Activated T-cell treated with anti-CD3 and anti-CD28 coated beads, Interleukin-2, amount 50 U/mL, for 4 hours (primary cell): ENCODE data around the gene NOXO1. TPM values are rescaled to one million over a fixed set of nuclear protein-coding genes. Genes with fewer than 3 reads are reported as not detected.
"Not testable (repeated sequence)": the region's sequence is repeated elsewhere in the genome, so short reads cannot be mapped to it uniquely, and the experiment has no call there.

Experiments
- ATAC-seq, 2 donors: fragments of 200-7000 bp; cut with Tn5 transposase; one replicate each; pipeline ENCODE4 v1.10.0; 2021
- DNase-seq: peaks from one replicate; pipeline ENCODE4 v3.0.0-alpha.2; 2020
- H3K27me3 Mint-ChIP-seq: one replicate; pipeline ENCODE4 v1.8.0; 2021; ENCODE audit warnings: low read depth, mixed read lengths
- H3K36me3 Mint-ChIP-seq: one replicate; pipeline ENCODE4 v1.8.0; 2022; ENCODE audit warnings: mixed read lengths; ENCODE audit not compliant: insufficient read depth
- H3K4me1 Mint-ChIP-seq: one replicate; pipeline ENCODE4 v1.8.0; 2021; ENCODE audit warnings: low read depth, mixed read lengths
- H3K4me3 Mint-ChIP-seq: one replicate; pipeline ENCODE4 v1.8.0; 2021; ENCODE audit warnings: mild to moderate bottlenecking, moderate library complexity, mixed read lengths
- H3K9me3 Mint-ChIP-seq: one replicate; pipeline ENCODE4 v1.8.0; 2021; ENCODE audit warnings: mixed read lengths
- total RNA-seq, 3 donors: library from RNA; stranded (reverse); gene quantifications; one replicate each; pipeline ENCODE4 v1.2.1, GENCODE V29; 2021

NOXO1 gene
- total RNA-seq, 3 donors from 2014 or later = 0.35 TPM; not detected in 2

DNA sequence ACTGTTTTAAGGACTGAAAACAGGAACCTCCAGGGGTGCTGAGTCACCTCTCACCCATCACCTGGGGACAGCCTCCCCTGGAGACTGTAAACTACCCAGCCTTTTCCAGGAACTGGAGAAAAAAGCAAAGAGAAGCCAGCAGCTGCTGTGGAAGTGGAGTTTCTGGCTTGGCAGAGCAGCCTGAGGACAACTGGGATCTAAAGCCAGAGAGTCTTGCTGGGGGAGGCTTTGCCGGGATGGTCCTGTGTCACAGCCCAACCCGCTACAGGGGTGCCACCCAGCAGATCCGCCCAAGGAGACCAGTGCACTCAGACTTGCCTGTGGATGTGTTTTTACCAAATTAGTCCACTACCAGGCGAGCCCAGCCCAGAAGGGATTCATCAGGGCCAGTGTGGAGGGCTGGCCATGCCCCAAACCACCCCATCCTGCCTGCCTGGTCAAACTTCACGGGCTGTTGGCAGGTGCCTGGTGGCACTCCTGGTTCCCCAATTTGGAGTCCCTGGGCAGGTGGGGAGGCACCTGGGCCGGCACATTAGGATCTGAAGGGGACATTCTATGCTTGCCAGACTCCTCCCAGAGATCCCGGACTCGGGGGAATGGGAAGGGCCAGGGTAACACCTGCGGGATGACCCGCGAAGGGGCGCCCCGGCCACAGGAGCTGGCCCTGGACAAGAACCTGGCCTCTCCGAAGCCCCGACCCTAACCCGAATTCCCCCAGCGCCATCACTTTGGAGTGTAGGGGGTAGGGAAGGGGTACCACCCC, 39.0 kb downstream of the NOXO1 start:
- peaks cover 5% of the 10 kb centered on the region for H3K36me3 Mint-ChIP-seq
- H3K27me3 Mint-ChIP-seq = no peaks in the 10 kb centered on the region
- peaks cover 27% of the 10 kb centered on the region for H3K4me1 Mint-ChIP-seq
- H3K9me3 Mint-ChIP-seq = no peaks in the 10 kb centered on the region
- H3K4me3 Mint-ChIP-seq = peak overlapping the region; percentile 87
- DNase-seq = no peak
- ATAC-seq = no peak

DNA sequence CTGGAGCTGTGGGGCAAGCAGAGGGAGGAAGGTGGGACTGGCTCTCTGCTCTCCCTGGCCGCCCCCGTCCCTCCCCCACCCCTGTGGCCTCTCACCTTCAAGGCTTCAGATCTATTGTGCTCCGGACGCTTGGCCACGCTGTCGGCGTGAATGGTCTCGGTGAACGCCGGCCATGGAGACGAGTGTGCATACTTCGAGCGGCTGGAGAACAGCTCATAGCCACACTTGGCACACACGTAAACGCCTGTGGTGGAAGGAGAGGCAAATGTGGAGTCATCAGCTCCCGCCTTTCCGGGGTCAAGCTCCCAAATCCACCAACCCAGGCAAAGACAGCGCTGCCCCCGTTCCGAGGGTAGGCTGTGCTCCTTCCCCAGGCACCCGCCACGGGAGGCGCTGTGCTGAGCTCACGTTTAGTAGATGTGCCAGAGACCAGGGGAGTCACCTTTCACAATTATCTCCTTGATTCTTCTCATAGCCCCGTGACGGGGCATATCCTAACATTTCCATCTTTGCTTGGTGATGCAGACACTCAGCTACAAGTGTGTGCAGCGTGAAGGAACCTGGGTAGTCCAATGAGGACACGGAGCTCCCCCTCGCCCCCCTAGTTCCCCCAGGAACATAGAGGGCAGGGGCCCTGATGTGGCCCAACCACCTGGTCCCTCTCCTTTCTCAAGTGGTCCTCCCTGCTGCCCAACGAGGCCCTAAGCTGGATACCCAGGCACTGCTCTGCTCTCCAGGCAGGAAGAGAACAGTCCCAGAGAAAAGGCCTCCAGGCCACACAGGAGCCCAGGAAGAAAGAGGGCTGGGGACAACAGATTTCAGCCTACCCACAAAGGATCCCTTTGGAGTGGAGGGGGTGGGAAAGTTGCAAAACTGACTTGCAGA, 39.9 kb downstream of the NOXO1 start:
- Mint-ChIP-seq H3K36me3 (peaks cover 5% of the 10 kb centered on the region), H3K4me1 (peaks cover 27% of the 10 kb centered on the region), H3K9me3 (no peaks in the 10 kb centered on the region), H3K4me3 (peak overlapping the region; percentile 87), H3K27me3 (no peaks in the 10 kb centered on the region)
- ATAC-seq = no peak
- DNase-seq = no peak

DNA sequence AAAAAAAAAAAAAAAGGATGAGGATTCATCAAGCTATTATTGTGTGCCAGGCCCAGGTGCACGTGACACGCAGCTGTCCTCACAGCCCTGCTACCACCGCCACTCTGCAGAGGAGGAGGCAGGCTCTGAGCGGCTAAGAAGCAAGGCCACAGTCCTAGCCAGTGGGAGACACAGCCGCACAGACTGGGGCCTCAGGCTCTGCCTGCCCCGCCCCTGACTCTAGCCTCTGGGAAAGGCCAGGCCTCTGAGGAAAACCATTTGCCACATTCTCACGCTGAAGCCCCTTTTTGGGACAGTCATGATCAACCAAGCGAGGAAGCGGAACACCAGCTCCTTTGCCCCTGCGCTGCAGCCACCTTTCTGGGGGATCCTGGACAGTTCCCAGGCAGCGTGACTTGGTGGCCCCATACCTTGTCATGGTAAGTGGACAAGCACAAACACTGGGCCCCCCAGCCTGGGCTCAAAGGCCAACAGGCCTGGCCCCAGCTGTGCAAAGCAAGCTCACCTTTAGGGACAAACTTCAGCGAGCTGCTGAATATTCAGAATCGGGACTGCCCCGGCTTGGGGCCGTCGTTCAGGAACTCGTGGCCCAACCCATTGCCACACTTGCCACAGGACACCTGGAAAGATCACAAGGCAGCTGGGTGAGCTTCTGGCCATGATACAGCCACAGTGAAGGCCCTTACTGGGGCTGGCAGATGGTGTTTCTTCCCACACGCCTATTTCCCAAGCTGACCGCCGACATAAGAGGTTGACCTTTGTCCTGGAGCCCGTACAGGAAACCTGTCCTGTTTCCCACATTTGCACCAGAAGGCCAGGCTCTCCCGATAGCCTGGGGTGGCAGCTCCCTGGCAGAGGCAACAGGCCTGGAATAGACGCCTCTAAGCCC, 40.8 kb downstream of the NOXO1 start:
- peaks cover 5% of the 10 kb centered on the region for H3K36me3 Mint-ChIP-seq
- no peak for ATAC-seq
- DNase-seq = no peak
- H3K27me3 Mint-ChIP-seq = no peaks in the 10 kb centered on the region
- H3K4me1 Mint-ChIP-seq = peaks cover 27% of the 10 kb centered on the region
- H3K9me3 Mint-ChIP-seq = no peaks in the 10 kb centered on the region
- H3K4me3 Mint-ChIP-seq = peak overlapping the region; percentile 38

DNA sequence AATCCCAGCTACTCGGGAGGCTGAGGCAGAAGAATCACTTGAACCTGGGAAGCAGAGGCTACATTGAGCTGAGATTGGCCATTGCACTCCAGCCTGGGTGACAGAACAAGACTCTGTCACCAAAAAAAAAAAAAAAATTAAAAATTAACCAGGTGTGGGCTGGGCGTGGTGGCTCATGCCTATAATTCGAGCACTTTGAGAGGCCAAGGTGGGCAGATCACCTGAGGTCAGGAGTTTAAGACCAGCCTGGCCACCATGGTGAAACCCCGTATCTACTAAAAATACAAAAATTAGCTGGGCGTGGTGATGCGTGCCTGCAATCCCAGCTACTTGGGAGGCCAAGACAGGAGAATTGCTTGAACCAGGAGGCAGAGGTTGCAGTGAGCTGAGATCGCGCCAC, 41.4 kb downstream of the NOXO1 start:
- peaks cover 27% of the 10 kb centered on the region for H3K4me1 Mint-ChIP-seq
- not testable (repeated sequence) for H3K9me3 Mint-ChIP-seq, ATAC-seq, H3K4me3 Mint-ChIP-seq, H3K27me3 Mint-ChIP-seq, DNase-seq, H3K36me3 Mint-ChIP-seq

DNA sequence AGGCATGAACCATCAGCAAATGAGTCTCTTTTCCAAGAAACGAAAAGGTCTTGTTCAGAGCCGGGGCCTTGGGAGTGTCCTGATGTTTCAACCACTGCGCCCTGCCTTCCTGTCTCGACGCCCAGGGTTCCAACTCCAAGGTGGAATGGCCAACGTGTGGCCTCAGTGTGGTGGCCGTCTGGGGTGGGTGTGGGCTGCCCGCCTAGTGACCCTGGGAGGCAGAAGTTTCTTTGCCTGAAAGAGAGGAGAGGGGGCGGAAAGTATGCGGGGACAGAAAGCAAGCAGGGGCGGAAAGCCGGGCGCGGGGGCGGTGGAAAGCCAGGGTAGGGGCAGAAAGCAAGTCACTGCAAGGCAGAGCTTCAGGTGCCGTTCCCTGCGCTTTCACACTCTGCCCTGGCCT, 42.4 kb downstream of the NOXO1 start:
- no peak for ATAC-seq
- DNase-seq = no peak
- H3K27me3 Mint-ChIP-seq = no peaks in the 10 kb centered on the region
- H3K4me3 Mint-ChIP-seq = no peak overlapping the region
- peaks cover 19% of the 10 kb centered on the region for H3K4me1 Mint-ChIP-seq
- H3K36me3 Mint-ChIP-seq = peaks cover 5% of the 10 kb centered on the region
- H3K9me3 Mint-ChIP-seq = no peaks in the 10 kb centered on the region

DNA sequence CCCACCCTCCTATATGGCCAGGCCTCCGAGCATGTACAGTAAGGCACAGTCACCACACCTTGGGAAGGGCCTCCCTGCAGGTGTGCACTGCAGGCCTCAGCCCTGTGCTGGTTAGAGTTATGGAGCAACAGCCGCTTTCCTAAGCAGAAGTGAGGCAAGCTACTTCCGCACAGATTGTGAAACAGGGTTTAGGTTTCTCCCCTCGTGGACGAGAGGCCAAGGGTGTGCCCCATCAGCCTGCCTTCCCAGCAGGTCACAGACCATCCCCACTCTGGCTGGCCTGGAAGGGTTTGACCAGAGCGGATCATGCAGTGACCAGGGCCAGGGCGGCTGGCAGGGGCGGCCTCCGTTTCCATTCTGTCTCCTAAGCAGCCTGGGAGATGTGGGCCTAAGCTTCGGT, 43.0 kb downstream of the NOXO1 start:
- Mint-ChIP-seq H3K36me3 (peaks cover 5% of the 10 kb centered on the region), H3K4me1 (peaks cover 14% of the 10 kb centered on the region), H3K27me3 (no peaks in the 10 kb centered on the region), H3K4me3 (no peak overlapping the region), H3K9me3 (no peaks in the 10 kb centered on the region)
- ATAC-seq (no peak), DNase-seq (no peak)

DNA sequence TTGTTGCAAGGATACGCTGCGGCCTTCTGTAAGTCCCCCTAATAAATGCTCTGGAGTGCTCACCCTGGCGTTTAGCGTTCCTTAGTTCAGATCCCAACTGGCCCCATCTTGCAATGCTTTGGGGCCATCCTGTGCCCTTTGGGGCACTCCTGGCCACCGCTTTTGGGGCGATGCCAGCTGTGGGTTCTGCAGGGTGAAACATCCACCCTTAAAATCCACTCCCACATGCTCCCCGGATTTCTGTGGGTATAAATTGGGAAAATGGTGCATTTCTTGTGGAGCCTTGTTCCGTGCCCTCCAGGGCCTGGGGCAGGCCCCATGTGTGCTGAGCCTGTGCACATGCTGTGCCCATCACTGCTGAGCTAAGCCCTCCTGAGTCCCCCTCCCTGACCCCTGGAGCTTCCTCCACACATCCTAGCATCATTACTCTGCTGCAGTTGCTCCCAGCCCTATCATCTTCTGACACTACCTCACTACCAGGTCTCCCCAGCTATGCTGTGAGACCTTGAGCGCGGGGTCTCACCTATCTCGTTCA, 44.3 kb downstream of the NOXO1 start:
- Mint-ChIP-seq H3K4me3 (no peak overlapping the region), H3K36me3 (peaks cover 5% of the 10 kb centered on the region), H3K9me3 (no peaks in the 10 kb centered on the region)

DNA sequence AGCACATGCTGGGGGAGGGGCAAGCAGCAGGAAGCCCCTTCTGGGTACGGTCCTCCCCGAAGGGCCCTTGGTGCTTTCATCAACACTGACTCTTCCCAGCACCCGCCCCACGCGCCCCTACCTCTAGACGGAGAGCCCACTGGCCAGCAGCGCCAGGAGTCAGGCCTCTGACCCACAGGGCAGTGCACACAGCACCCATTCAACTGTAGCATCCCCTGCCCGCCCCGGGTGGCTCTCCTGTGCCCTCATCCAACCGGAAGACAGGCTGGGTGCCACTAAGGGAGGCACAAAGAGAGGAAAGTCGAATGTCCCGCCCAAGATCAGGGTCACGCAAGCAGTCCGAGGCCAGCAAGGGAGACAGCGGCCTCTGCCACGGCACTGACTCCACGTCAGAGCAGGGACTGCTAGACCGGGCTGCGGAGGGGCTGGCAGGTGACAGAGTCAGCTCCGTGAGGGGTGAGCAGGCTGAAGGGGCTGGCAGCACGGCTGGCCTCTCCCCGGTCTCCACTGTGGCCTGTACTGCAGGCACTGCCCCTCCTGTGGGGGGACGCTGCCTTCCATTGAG, 48.1 kb downstream of the NOXO1 start:
- ATAC-seq (no peak), DNase-seq (no peak)
- Mint-ChIP-seq H3K4me3 (no peak overlapping the region), H3K27me3 (no peaks in the 10 kb centered on the region), H3K9me3 (no peaks in the 10 kb centered on the region), H3K36me3 (peaks cover 1% of the 10 kb centered on the region), H3K4me1 (peaks cover 2% of the 10 kb centered on the region)

More for the DNA sequence above, 44.3 kb downstream of the NOXO1 start:
- ATAC-seq (no peak), DNase-seq (no peak)
- H3K4me1 Mint-ChIP-seq = peaks cover 7% of the 10 kb centered on the region
- no peaks in the 10 kb centered on the region for H3K27me3 Mint-ChIP-seq

DNA sequence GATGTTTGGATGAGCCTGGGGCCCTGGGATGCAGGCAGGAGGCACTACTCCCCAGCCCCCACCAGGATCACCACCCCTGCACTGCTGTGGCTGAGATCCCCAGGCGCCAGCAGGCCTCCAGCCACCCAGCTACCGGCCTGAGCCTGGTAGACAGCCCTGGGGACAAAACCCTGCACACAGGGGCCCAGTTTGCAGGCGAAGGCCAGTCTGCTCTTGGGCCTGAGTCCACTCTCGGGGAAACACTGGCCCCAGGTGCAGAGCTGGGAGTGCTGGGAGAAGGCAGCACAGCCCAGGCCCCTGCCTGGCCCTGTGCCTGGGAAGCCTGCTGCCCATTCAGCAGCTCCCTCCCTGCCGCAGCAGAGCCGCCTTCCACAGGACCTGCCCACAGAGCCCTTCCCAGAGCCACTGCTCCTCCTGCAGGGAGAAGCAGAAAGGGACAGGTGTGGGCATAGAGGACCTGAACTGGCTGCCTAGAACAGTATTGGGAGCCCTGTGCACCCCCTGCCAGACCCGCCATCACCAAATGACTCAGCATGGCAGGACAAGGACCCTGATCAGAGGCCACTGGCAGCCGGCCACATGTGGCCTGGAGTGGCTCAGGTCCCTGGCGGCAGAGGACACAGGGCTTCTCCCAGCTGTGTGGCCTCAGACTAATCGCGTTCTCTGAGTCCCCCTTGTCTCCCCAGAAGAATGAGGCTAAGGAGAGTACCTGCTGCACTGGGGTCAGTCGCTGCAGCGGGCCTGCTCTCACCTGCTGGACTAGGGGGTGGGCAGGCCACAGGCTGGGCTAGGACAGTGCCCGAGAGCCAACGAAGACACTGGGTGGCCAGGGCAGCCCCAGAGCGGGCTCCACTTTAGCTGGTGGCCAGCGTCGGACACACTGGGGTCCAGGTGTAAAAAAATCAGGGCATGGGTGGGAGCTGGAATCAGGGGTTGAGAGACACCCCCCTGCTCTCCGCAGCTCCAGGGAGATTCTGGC, 48.9 kb downstream of the NOXO1 start:
- no peaks in the 10 kb centered on the region for H3K27me3 Mint-ChIP-seq
- DNase-seq = no peak
- no peak overlapping the region for H3K4me3 Mint-ChIP-seq
- H3K4me1 Mint-ChIP-seq = peaks cover 2% of the 10 kb centered on the region
- no peak for ATAC-seq
- H3K36me3 Mint-ChIP-seq = no peaks in the 10 kb centered on the region
- no peaks in the 10 kb centered on the region for H3K9me3 Mint-ChIP-seq

DNA sequence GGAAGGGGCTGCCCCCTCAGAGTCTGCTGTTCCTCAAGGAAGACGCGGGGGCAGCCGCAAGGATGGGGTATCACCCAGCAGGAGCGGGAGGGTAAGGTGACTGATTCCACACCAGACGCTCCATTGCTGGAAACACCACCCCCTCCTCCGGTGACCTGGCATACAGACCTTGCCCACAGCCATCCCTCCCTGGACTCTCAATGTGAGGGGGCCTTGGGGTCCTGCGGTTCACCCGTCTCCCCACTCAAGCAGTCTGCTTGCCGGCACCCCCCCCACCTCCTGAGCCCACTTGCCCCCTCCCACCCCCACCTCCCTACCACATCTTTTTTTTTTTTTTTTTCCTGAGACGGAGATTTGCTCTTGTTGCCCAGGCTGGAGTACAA, 50.9 kb downstream of the NOXO1 start:
- DNase-seq = no peak
- Mint-ChIP-seq H3K4me3 (peak overlapping the region; percentile 35), H3K36me3 (no peaks in the 10 kb centered on the region), H3K27me3 (no peaks in the 10 kb centered on the region), H3K4me1 (peaks cover 2% of the 10 kb centered on the region), H3K9me3 (no peaks in the 10 kb centered on the region)
- ATAC-seq = no peak

DNA sequence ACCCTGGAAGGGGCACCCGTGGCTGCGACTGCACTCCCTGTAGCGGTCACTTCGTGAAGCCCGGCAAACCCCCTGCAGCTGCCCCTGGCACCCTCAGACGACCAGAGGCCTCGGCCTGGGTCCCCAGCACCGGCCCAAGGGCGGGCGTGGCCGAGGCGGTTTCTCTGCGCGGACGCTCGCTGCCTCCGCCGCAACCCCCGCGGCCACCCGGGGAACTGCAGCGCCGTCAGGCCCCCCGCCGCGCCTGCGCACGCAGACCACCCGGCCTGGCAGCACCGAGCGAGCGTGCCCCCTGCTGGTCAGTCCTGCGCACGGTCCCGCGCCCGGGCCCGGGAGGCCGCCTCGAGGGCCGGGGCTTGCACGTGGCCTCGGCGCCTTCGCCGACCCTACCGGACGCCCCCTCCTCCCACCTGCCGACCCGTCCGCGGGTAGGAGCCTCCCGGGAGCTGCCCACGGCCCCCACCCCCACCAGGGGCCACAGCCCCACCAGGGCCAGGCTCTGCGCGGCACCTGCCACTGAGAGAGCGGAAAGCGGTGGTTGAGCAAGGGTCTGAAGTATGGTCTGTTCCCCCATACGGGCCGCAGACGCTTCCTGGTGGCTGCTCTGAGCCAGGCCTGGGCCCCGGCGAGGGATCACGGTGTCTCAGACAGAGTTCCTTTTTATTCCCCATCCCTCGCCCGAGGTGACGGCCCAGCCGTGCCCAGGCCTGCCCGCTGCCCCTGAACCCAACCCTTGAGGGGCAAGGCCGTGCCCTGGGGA, 51.5 kb downstream of the NOXO1 start:
- DNase-seq (peak; percentile 93), ATAC-seq (peak; percentile 94 to 95)
- Mint-ChIP-seq H3K9me3 (no peaks in the 10 kb centered on the region), H3K4me3 (peak overlapping the region; percentile 54), H3K36me3 (no peaks in the 10 kb centered on the region), H3K4me1 (peaks cover 2% of the 10 kb centered on the region), H3K27me3 (no peaks in the 10 kb centered on the region)

DNA sequence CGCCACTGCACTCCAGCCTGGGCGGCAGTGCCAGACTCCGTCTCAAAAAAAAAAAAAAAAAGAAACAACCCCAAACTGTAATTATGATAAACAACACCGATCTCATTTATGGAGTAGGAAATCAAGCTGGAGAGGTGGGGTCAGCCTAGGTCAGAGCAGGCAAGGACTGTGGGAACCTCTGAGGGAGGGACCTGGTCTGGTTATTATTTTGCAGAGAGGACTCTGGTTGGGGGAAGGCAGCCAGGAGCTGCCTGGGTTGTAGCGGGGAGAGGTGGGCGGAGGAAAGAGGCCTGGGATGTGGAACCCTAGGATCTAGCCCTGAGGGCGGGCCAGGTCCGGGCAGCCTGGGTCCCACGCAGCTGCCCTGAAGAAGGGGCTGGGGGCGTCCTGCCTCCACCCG, 52.2 kb downstream of the NOXO1 start:
- Mint-ChIP-seq H3K27me3 (peaks cover 3% of the 10 kb centered on the region), H3K4me3 (peak overlapping the region; percentile 69), H3K9me3 (no peaks in the 10 kb centered on the region), H3K36me3 (no peaks in the 10 kb centered on the region), H3K4me1 (peaks cover 2% of the 10 kb centered on the region)
- ATAC-seq (peak; percentile 25 to 32), DNase-seq (no peak)
